Occipital lobe (tissue), 3 donors: ENCODE results near the gene DNAJC27. TPM values are rescaled to one million over a fixed set of nuclear protein-coding genes. Genes with fewer than 3 reads are reported as not detected.

Experiments used
- DNase-seq: peaks from one replicate; lab custom pipeline; 2025; lab: John Stamatoyannopoulos, UW
- small RNA-seq: library from RNA; depleted of rRNA; stranded (forward); fragments of <200 nt; gene quantifications from one replicate; pipeline ENCODE3, GENCODE V24; 2014
- total RNA-seq: library from RNA; depleted of rRNA; stranded (reverse); fragments of >200 nt; gene quantifications from one replicate; pipeline ENCODE4 v1.2.3, GENCODE V29; 2014

Gene DNAJC27
- total RNA-seq, 1 donor from 2014 or later = 14.3 TPM

DNA sequence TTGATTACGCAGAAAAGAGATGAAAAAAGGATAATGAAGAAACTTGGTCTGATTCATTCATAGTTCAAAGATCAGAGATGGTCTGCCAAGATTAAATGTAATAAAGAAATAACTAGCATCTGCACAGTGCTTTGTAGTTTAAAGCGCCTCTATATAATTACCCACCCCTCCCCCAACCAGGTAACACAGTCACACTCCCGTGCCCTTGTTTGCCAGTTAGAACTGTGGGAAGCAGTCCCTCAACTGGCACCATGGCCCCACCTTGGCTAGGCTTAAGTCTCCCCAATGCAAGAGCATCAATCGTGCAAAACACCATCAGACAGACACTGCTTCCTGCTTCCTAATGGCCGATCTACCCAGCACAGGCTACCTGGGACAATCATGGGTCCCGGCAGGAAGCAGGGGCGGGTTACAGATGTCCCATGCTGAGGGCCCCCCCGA lies 63.3 kb downstream of the DNAJC27 start:
- DNase-seq = no peak

DNA sequence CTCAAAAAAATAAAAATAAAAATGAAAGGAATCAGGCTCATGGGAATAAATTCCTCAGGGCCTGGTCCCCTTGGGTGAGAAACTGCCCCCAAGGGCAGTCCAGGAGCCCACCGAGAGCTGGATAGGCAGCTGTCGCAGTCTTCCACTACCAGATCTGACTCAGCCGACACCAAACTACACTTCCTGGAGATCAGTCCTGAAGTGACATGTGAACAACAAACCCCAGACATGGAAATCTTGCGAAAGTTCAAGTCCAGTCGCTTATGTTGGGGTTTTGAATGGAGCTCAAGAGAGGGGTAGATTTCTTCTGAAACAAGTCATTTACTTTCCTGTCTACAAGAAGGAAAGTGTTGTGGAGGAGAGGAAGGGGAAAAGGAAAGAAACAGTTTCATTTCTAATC lies 64.6 kb downstream of the DNAJC27 start:
- no peak for DNase-seq

DNA sequence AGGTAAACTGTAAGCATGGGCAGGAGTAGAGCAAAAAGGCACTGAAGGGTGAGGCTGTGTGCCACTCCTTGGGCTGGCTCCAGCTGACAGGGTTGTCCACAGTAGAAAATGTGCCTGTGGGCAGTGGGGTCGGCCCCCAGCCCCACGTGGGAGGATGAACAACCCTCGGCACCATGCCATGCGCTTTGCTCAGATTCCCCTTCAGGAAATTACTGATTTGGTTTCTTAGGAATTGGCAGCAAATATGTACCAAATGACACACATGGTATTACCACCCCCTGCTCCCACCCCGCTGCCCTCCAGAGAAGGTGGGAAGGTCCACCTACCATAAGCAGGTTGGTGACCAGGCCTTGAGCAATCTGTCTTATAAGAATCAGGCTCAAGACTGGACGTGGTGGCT lies 65.3 kb downstream of the DNAJC27 start:
- DNase-seq = no peak

DNA sequence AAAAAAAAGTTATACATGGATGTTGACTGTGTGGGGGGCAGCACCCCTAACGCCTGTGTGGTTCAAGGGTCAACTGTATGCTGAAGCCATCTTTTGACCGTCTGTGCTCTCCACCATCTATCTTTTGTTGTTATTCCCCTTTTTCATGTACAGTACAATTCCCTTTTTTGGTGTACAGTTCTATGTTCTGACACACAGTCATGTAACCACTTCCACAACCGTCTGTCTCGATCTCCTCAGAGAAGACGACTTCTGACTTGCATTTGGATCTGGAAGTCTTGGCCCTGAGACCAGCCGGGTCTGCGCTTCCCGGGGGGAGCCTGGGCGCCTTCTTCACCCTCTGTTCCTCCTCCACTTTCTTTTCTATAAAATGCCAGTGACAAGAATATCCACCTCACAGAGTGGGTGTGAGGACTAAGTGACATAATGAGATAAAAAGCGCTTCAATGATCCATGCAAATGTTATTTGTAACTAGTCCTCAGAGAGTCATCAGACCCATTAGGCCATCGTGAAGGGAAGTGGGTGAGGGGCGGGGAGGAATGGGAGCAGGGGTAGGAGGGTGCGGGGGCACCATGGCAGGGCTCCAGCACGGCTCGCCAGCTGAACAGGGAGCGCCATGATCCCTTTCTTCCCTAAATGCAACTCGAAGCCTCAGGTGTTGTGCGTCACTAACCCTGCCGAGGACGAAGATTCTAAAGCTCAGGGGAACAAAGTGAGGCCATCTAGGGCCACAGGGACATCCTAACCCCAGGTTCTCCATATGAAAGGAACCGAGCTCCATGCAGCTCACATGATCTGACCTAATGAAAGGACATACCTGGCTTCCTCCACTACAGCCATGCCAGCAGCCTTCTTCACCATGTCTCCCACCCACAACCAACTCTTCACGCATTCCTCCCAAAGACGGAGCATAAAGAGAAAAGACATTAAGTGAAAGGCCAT lies 68.3 kb downstream of the DNAJC27 start:
- DNase-seq = no peak

DNA sequence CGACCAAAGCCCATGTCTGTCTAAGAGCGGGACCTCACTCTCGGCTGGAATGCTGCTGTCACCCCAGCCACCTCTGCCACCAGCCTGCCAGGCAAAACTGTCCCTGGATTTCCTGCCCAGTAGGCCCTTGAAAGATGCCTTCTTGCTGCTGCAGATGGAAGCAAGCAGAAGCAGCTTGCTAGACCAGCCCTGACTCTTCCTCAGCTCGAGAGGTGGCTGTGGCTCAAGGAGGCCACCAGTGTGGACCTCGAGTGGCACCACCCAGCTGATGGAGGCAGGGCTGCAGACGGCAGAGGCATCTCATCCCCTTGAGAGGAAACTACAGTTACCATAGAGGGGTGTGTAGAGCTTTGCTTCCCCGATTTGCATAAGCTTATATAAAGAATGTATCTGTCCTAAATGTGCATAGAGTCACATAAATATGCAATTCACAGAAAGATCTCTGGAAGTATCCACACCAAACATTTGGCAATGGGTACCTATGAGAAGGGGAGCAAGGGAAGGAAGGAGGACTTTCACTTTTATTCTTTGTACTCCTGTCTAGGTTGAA lies 72.3 kb downstream of the DNAJC27 start:
- no peak for DNase-seq

DNA sequence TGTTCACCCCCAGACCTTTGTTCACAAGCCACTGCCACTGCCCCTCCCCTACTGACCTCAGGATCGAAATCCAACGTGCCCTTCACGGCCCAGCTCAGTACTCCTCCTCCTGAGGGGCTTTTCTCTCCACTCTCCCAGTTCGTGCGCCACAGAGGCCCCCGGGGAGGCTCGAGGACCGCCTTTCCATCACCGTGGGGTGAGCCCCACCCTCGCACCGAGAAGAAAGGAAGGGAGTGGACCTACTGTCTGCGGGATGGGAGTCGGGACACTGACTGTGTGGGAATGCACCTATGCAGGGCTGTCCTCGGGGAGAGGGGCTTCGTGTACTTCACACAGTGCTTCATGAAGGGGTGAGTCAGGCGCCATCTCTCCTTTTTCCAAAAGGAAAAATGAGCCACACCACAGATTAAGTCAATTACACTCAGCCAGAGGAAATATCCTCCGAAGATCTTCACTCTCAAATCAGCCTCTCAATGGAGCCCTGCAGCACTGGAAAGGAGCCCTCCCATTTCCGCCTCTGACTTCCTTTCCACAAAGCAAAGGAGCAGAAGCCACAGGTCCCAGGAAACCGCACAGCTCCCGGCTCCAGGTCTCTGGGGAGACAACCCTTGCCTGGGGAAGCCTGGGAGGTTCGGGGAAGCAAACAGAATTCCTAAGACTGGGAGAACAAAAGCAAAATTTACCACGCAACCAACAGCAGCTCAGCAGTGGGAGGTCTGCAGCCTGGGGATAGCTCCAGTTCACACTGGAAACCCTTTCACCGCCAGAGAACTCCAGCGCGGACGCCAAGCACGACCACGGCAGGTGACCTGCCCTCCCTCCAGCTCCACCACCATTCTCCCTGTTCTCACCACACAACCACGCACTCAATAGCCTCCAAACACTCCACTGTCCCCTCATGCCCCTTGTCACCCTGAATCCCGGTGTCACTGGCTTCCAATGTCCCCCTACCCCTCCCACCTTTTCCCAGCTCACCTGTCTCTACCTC lies 73.3 kb downstream of the DNAJC27 start:
- DNase-seq = no peak

DNA sequence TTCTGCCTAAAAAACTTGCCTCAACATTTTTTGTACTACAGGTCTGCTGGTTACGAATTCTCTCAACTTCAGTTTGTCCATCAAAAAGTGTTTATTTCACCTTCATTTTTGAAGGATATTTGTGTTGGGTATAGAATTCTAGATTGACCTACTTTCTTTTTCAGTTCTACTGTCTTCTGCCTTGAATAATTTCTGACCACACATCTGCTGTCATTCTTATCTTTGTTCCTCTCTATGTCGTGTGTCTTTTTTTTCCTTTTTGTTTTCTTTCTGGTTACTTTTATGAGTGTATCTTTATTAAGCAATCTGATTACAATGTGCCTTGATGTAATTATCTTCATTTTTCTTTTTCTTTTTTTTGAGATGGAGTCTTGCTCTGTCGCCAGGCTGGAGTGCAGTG lies 77.0 kb downstream of the DNAJC27 start:
- no peak for DNase-seq

DNA sequence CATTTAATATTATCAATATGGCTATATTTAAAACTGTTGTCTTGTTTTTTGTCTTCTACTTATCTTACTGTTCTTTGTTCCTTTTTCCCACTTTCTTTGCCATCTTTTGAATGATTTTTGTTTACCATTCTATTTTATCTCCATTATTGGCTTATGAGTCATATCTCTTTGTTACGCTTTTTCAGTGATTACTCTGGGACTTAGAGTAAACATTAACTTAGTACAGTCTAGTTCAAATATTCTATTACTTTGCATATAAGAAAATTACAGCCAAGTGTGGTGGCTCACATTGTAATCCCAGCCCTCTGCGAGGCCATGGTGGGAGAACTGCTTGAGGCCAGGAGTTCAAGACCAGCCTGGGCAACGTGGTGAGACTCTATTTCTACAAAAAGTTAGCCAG lies 77.8 kb downstream of the DNAJC27 start:
- no peak for DNase-seq

Small RNAs within 50 kb of the gene (small RNA-seq; reads per million reads assigned to genes)
- gene AC013267.1 = not detected
- not detected for gene RF00016
- not detected for gene RF00019

Other genes with a start within 250 kb of the DNAJC27 start
- 31.5 TPM for gene PTRHD1, start 178.6 kb downstream of the DNAJC27 start, total RNA-seq
- gene CENPO, start 178.5 kb downstream of the DNAJC27 start, total RNA-seq = 9.7 TPM
- gene ADCY3, start 51.7 kb downstream of the DNAJC27 start, total RNA-seq = 22.5 TPM
- gene EFR3B, start 70.1 kb upstream of the DNAJC27 start, total RNA-seq = 47.1 TPM
- gene POMC, start 196.6 kb upstream of the DNAJC27 start, total RNA-seq = 0.78 TPM